Ramos (cell line): Measurements from ENCODE around the gene GFER.
"Not testable (repeated sequence)": the region's sequence is repeated elsewhere in the genome, so short reads cannot be mapped to it uniquely, and the experiment has no call there.

ENCODE experiments used
- in situ Hi-C: fragments of 300-500 bp; cut with MboI; formaldehyde crosslinking; loops from one replicate; pipeline ENCODE4 v1.14.3; 2022; ENCODE audit warnings: low sequenced_read_pairs; ENCODE audit not compliant: unreplicated experiment

Gene GFER

DNA sequence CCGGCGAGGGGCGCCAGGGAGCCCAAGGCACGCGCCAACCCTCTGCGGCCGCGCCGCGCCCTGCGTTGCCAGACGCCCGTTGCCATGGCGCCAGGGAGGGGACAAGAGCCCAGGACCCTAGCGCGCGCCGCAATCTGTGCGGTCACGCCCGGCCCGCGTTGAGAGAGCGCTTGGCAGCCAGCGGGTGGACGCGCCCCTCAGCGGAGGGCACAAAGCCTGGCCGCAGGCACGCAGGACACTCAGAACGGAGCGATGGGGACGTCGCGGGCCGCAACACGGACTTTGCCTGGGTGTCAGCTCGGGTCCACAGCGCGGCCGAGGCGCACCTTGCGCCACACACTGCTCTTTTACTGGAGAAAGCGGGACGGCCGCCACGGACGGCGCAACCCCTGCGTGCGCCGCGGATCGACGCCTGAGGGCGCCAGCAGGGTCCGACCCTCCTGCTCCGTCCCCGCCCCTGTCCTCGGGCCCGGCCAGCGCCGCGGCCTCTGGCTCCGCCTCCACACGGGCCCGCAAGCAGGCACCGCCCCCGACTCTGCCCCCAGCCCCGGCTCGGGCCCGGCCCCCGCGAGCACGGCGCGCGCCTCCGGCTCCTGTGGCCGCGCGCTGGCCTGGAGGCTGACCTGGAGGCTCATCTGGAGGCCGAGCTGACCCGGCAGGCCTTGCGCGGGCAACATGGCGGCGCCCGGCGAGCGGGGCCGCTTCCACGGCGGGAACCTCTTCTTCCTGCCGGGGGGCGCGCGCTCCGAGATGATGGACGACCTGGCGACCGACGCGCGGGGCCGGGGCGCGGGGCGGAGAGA lies at the start of gene GFER:
TSS of gene GFER (plus strand) at position 650 of the 803 bp plus-strand sequence. CDS start at position 676, 26 bp downstream.
- in situ Hi-C loops, result no loop called here

DNA sequence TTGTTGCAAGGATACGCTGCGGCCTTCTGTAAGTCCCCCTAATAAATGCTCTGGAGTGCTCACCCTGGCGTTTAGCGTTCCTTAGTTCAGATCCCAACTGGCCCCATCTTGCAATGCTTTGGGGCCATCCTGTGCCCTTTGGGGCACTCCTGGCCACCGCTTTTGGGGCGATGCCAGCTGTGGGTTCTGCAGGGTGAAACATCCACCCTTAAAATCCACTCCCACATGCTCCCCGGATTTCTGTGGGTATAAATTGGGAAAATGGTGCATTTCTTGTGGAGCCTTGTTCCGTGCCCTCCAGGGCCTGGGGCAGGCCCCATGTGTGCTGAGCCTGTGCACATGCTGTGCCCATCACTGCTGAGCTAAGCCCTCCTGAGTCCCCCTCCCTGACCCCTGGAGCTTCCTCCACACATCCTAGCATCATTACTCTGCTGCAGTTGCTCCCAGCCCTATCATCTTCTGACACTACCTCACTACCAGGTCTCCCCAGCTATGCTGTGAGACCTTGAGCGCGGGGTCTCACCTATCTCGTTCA lies 47.0 kb upstream of the GFER start:
- in situ Hi-C loops, result no loop called here

DNA sequence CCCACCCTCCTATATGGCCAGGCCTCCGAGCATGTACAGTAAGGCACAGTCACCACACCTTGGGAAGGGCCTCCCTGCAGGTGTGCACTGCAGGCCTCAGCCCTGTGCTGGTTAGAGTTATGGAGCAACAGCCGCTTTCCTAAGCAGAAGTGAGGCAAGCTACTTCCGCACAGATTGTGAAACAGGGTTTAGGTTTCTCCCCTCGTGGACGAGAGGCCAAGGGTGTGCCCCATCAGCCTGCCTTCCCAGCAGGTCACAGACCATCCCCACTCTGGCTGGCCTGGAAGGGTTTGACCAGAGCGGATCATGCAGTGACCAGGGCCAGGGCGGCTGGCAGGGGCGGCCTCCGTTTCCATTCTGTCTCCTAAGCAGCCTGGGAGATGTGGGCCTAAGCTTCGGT lies 45.7 kb upstream of the GFER start:
- in situ Hi-C loops, result no loop called here

DNA sequence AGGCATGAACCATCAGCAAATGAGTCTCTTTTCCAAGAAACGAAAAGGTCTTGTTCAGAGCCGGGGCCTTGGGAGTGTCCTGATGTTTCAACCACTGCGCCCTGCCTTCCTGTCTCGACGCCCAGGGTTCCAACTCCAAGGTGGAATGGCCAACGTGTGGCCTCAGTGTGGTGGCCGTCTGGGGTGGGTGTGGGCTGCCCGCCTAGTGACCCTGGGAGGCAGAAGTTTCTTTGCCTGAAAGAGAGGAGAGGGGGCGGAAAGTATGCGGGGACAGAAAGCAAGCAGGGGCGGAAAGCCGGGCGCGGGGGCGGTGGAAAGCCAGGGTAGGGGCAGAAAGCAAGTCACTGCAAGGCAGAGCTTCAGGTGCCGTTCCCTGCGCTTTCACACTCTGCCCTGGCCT lies 45.1 kb upstream of the GFER start:
- in situ Hi-C loops, result no loop called here

DNA sequence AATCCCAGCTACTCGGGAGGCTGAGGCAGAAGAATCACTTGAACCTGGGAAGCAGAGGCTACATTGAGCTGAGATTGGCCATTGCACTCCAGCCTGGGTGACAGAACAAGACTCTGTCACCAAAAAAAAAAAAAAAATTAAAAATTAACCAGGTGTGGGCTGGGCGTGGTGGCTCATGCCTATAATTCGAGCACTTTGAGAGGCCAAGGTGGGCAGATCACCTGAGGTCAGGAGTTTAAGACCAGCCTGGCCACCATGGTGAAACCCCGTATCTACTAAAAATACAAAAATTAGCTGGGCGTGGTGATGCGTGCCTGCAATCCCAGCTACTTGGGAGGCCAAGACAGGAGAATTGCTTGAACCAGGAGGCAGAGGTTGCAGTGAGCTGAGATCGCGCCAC lies 44.2 kb upstream of the GFER start:
- in situ Hi-C loops, result not testable (repeated sequence)

DNA sequence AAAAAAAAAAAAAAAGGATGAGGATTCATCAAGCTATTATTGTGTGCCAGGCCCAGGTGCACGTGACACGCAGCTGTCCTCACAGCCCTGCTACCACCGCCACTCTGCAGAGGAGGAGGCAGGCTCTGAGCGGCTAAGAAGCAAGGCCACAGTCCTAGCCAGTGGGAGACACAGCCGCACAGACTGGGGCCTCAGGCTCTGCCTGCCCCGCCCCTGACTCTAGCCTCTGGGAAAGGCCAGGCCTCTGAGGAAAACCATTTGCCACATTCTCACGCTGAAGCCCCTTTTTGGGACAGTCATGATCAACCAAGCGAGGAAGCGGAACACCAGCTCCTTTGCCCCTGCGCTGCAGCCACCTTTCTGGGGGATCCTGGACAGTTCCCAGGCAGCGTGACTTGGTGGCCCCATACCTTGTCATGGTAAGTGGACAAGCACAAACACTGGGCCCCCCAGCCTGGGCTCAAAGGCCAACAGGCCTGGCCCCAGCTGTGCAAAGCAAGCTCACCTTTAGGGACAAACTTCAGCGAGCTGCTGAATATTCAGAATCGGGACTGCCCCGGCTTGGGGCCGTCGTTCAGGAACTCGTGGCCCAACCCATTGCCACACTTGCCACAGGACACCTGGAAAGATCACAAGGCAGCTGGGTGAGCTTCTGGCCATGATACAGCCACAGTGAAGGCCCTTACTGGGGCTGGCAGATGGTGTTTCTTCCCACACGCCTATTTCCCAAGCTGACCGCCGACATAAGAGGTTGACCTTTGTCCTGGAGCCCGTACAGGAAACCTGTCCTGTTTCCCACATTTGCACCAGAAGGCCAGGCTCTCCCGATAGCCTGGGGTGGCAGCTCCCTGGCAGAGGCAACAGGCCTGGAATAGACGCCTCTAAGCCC lies 43.5 kb upstream of the GFER start:
- in situ Hi-C loops, result no loop called here

DNA sequence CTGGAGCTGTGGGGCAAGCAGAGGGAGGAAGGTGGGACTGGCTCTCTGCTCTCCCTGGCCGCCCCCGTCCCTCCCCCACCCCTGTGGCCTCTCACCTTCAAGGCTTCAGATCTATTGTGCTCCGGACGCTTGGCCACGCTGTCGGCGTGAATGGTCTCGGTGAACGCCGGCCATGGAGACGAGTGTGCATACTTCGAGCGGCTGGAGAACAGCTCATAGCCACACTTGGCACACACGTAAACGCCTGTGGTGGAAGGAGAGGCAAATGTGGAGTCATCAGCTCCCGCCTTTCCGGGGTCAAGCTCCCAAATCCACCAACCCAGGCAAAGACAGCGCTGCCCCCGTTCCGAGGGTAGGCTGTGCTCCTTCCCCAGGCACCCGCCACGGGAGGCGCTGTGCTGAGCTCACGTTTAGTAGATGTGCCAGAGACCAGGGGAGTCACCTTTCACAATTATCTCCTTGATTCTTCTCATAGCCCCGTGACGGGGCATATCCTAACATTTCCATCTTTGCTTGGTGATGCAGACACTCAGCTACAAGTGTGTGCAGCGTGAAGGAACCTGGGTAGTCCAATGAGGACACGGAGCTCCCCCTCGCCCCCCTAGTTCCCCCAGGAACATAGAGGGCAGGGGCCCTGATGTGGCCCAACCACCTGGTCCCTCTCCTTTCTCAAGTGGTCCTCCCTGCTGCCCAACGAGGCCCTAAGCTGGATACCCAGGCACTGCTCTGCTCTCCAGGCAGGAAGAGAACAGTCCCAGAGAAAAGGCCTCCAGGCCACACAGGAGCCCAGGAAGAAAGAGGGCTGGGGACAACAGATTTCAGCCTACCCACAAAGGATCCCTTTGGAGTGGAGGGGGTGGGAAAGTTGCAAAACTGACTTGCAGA lies 42.6 kb upstream of the GFER start:
- in situ Hi-C loops, result no loop called here

DNA sequence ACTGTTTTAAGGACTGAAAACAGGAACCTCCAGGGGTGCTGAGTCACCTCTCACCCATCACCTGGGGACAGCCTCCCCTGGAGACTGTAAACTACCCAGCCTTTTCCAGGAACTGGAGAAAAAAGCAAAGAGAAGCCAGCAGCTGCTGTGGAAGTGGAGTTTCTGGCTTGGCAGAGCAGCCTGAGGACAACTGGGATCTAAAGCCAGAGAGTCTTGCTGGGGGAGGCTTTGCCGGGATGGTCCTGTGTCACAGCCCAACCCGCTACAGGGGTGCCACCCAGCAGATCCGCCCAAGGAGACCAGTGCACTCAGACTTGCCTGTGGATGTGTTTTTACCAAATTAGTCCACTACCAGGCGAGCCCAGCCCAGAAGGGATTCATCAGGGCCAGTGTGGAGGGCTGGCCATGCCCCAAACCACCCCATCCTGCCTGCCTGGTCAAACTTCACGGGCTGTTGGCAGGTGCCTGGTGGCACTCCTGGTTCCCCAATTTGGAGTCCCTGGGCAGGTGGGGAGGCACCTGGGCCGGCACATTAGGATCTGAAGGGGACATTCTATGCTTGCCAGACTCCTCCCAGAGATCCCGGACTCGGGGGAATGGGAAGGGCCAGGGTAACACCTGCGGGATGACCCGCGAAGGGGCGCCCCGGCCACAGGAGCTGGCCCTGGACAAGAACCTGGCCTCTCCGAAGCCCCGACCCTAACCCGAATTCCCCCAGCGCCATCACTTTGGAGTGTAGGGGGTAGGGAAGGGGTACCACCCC lies 41.8 kb upstream of the GFER start:
- in situ Hi-C loops, result no loop called here

DNA sequence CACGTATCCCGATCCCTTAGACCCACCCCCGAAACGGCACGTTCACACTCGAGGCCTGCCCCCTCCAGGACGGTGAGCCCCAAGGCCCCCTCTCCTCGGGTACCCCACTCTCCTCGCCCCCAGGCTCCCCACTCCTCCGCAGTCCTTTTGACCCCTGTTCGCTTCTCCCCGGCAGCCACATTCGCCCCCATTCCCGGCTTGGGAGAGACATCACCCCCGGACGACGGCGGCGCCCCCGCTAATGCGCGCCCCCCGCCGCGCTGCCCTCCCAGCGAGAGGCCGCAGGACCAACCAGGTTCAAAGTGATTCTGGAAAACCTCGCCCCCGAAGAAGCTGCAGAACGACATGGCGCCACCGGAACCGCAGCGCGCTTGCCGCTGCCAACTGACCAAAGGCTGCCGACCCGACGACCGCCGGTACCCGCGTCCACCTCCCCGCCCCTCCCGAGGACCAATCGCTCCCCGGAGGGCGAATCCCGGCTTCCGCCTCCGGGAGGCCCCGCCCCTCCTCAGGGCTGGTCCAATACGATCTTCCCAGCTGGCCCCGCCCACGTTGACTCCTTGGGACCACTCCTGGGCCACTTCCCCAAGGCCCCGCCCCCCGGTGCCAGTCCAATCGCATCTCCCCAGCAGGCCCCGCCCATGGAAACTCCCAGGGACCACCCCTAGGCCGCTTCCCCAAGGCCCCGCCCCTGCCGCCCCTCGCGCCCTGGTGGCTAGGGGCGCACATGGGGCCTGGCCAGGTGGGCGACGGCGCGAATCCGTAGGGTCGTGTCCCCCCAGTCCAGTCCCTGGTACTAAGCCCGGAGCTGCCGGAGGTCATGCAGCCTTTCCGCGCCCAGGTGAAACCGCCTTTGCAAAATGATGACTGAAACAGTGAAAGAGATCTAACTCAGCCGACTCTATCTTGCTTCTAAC lies 40.9 kb upstream of the GFER start, which contains the start of gene MSRB1:
TSS of gene MSRB1 (minus strand) at position 390 of the 917 bp plus-strand sequence. CDS start at position 347, 43 bp downstream.
- in situ Hi-C loops, result no loop called here

DNA sequence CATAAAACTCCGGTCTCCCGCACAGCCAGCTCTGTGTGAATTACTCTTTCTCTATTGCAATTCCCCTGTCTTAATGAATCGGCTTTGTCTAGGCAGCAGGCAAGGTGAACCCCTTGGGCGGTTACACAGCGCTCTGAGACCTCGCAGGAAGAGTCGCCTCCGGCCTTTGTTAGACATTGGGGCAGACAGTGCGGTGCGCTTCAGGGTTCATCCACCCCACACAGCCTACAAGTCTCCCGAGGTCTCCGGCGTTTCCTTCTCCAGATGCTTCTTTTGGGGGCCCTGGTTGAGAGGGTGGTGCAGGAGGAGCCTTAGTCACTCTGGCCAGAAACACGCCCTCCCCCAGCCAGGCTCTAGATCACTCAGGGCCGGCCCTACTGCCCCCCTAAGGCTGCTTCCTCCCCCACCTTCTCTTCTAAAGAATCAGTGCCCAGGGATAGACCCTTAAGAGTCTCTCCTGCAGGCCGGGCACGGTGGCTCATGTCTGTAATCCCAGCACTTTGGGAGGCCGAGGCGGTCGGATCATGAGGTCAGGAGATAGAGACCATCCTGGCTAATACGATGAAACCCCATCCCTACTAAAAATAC lies 39.3 kb upstream of the GFER start:
- in situ Hi-C loops, result no loop called here

DNA sequence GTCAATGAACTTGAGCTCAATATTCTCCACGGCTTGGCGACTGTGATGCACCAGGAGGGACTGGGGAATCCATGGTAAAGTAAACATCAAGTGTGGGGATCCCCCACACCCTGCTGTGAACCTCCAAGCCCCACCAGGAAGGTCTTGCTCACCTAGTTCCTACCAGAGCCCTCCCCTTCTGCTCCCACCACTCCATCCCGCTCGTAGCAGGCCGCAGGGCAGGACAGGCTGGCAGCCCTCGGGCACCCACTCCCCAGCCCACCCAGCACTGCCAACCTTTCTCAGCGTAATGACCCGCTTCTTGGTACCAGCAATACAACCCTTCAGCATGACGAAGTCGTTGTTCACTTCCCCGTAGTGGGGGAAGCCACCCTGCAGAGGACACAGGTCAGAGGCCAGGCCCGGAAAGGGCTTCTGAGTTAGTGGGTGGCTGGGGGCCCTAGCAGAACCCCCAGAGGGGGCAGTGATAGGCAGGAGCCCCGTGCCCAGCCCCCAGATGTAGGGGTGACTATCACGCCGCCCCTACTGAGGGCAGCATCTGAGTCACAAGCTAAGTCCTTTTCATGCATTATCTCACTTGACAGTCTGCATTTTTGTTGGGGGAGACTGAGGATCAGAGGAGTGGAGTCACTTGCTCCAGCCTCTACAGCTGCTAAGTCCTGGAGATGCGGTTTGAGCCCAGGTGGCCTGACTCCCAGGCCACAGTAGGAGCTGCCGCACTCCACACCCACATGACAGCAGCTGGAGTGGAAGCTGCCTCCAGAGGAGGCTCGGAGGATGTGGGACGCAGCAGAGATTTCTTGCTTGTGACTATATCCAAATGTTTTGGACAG lies 38.2 kb upstream of the GFER start:
- in situ Hi-C loops, result no loop called here

DNA sequence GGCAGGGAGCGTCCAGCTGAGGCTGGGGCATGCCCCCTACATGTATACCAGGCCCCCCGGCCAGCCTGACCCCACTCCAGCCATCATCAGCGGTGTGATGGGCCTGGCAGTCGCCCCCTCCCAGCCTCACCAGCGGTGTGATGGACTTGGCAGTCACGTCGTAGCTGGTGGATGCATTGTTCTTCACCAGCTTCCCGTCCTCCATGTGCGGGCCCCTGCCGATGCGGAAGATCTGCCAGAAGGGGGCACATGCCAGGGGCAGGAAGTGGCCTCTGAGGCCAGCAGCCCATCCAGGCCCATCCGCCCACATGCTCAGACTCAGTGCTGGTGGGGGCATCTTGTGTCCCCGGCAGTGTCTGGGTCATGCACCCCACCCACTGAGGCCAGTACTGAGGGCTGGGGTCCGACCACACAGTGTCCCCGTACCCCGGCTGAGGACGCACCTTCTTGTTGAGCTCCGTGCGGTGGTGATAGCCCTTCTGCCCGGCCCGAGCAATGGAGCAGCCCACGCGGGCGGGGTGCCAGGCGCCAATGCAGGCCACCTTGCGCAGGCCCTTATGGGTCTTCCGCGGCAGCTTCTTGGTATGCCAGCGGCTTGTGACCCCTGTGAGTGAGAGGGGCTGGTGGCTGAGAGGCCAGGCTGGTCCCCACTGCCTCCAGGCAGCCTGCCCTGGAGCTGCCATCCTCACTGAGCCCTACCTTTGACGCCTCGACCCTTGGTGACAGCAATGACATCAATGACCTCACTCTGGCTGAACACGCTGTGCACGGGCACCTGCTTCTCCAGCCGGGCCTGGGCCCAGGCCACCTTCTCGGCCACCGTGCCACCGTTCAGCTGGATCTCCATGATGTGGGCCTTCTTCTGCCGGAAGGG lies 37.3 kb upstream of the GFER start:
- in situ Hi-C loops, result no loop called here

DNA sequence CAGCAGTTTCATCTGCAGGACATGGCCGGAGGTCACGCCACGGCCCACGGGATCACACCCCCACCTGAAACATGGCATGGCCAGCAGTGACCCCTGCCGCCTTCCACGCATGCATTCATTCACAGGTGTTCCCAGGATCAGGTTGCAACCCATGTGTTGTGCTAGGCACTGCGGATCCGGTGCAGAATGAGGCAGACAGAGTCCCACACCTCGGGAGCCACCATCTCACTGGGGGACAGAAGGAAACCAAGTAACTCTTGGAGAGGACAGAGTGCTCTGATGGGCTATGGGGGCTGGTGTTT lies 36.7 kb upstream of the GFER start:
- in situ Hi-C loops, result no loop called here

DNA sequence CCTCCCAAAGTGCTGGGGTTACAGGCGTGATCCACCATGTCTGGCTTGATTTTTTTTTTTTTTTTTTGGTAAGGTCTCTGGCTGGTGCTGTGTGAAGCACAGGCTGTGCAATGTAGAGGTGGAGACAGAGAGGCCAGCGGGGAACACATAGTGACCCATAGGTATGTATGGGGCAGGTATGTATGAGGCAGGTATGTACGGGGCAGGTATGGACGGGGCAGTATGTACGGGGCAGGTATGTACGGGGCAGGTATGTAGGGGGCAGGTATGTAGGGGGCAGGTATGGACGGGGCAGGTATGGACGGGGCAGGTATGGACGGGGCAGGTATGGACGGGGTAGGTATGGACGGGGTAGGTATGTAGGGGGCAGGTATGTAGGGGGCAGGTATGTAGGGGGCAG lies 34.5 kb upstream of the GFER start:
- in situ Hi-C loops, result no loop called here

DNA sequence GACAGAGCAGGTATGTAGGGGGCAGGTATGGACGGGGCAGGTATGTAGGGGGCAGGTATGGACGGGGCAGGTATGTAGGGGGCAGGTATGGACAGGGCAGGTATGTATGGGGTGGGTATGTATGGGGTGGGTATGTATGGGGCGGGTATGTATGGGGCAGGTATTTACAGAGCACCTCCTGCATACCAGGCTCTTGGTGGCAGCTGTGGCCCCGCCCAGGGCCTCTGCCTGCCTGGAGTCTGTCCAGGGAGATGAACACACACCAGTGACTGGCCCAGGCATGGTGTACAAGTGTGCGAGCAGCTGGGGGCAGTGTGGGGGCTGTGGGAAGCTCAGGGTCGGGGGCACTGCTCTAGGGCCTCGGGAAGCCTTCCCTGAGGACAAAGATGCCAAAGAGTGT lies 33.9 kb upstream of the GFER start:
- in situ Hi-C loops, result no loop called here

DNA sequence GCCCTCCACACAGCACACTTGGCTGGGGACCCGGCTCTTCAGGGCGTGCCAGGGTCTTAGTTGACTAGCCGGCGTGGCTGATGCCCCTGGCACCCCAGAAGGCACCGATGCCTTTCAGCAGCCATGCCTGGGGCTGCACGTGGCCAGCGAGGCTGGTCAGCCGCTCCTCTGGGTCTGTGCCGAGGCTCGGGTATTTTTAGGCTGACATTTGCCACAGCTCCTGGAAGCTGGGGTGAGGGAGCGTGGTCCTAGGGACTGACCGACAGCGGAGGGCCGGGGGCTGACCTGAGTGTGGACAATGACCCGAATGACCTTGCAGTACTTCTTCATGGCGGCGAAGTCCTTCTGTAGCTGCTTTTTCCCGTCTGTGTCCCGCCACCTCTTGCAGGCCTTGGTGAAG lies 33.4 kb upstream of the GFER start:
- in situ Hi-C loops, result no loop called here
